Testis (tissue), 3 donors: Measurements from ENCODE around the gene KCNT2. TPM values are rescaled to one million over a fixed set of nuclear protein-coding genes. Genes with fewer than 3 reads are reported as not detected.

Experiments
- DNase-seq: peaks from one replicate; pipeline ENCODE4 v3.0.0-alpha.2; 2019
- H3K27ac ChIP-seq, 2 donors: fragments of 200-600 bp; sonication (generic); one replicate each; pipeline ENCODE4 v1.5.1; 2019
- H3K27me3 ChIP-seq: fragments of 200-600 bp; sonication (generic); one replicate; pipeline ENCODE4 v1.5.1; 2019
- H3K36me3 ChIP-seq: fragments of 200-600 bp; sonication (generic); one replicate; pipeline ENCODE4 v1.5.1; 2017; ENCODE audit warnings: low read depth; ENCODE audit errors: missing control alignments
- H3K4me1 ChIP-seq: fragments of 200-600 bp; sonication (generic); one replicate; pipeline ENCODE4 v1.5.1; 2019
- H3K4me3 ChIP-seq, 2 donors: fragments of 200-600 bp; sonication (generic); one replicate each; pipeline ENCODE4 v1.5.1; 2017 to 2019
- H3K9me3 ChIP-seq: fragments of 200-600 bp; sonication (generic); one replicate; pipeline ENCODE4 v1.5.1; 2017
- POLR2A ChIP-seq: fragments of 450-650 bp; IDR thresholded peaks from one replicate; pipeline ENCODE4 v1.6.1; 2017; ENCODE audit warnings: antibody characterized with exemption, mild to moderate bottlenecking, moderate library complexity
- WGBS, 2 donors: methylation state at CpG; one replicate each; pipeline ENCODE4 v1.1.5; 2018; 5-methylcytosine and 5-hydroxymethylcytosine counted together
- intact Hi-C: fragments of 100-400 bp; cut with DNase I; formaldehyde crosslinking; loops from one replicate; pipeline ENCODE4 v1.15.1; 2023; ENCODE audit warnings: low total_unique reads
- polyA plus RNA-seq: library from polyadenylated mRNA; stranded (reverse); fragments of 350-450 nt; fragmentation: Illumina TruSeq; extraction: RNeasy Lipid Tissue Mini Kit (QIAGEN cat#74804); gene quantifications from one replicate; pipeline ENCODE4 v1.2.3, GENCODE V29; 2014; ENCODE audit warnings: low read depth, low replicate concordance; ENCODE audit not compliant: insufficient read depth
- total RNA-seq, 2 donors: library from RNA; depleted of rRNA; stranded (reverse); fragments of >200 nt; gene quantifications; one replicate each; pipeline ENCODE4 v1.2.3, GENCODE V29; 2016
- TF ChIP-seq, protein P1 (sequence below), 3 experiments: fragments of 450-650 bp in 2 of 3; fragments of 200-600 bp in 1 of 3; sonication (generic) in 1 of 3; IDR thresholded peaks; one replicate each; pipeline ENCODE4 v1.5.1; 2016 to 2019; ENCODE audit warnings: antibody characterized with exemption in 3 of 3, mild to moderate bottlenecking in 2 of 3, moderate library complexity in 1 of 3

KCNT2 gene
- total and polyA plus RNA-seq, 3 donors from 2014 or later, result 2.7 to 3.9 (median 3.2) TPM

- 79 to 92% methylated on average over 2 of the region's 2 CpGs for WGBS, 2 donors
- no peak for DNase-seq
- Histone ChIP-seq H3K27ac (no peak overlapping the region), H3K4me1 (no peaks in the 10 kb centered on the region), H3K36me3 (no peaks in the 10 kb centered on the region), H3K9me3 (no peaks in the 10 kb centered on the region), H3K4me3 (no peak overlapping the region), H3K27me3 (no peaks in the 10 kb centered on the region)
- no peak for TF ChIP-seq POLR2A
- TF ChIP-seq, protein P1, sequence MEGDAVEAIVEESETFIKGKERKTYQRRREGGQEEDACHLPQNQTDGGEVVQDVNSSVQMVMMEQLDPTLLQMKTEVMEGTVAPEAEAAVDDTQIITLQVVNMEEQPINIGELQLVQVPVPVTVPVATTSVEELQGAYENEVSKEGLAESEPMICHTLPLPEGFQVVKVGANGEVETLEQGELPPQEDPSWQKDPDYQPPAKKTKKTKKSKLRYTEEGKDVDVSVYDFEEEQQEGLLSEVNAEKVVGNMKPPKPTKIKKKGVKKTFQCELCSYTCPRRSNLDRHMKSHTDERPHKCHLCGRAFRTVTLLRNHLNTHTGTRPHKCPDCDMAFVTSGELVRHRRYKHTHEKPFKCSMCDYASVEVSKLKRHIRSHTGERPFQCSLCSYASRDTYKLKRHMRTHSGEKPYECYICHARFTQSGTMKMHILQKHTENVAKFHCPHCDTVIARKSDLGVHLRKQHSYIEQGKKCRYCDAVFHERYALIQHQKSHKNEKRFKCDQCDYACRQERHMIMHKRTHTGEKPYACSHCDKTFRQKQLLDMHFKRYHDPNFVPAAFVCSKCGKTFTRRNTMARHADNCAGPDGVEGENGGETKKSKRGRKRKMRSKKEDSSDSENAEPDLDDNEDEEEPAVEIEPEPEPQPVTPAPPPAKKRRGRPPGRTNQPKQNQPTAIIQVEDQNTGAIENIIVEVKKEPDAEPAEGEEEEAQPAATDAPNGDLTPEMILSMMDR (IDR thresholded peaks at IDR 0.05), result no peak
- intact Hi-C loops, result no loop called here
Observed at GRCh38 chr1:196399713-196400112, 208.5 kb downstream of the KCNT2 start.

DNA sequence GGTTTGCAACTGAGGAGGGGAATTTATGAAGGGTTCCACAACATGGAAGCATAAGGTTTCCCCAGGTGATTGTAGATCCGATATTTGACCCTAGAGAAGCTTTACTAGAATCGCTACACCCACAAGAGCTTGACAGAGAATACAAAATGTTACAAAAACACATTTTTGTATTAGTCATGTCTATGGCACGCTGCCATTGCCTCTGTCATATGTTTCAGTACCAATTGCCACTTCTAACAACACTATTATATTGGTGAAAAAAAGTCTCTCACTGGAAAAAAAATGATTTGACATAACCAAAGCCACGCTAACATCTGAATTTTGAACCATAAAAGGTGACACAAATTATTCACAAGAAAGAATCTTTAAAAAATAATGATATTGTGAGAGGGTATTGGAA lies 214.5 kb downstream of the KCNT2 start:
- no peaks in the 10 kb centered on the region for H3K27me3 ChIP-seq
- TF ChIP-seq, protein P1 (IDR thresholded peaks at IDR 0.05), result no peak
- no peak for TF ChIP-seq POLR2A
- no peaks in the 10 kb centered on the region for H3K4me1 ChIP-seq
- intact Hi-C loops, result no loop called here
- 66 to 70% methylated on average over 4 of the region's 4 CpGs for WGBS, 2 donors
- no peak overlapping the region for H3K4me3 ChIP-seq
- no peaks in the 10 kb centered on the region for H3K9me3 ChIP-seq
- H3K36me3 ChIP-seq, result no peaks in the 10 kb centered on the region
- no peak overlapping the region for H3K27ac ChIP-seq
- peak; percentile 70 for DNase-seq

- 71 to 72% methylated on average over 2 of the region's 2 CpGs for WGBS, 2 donors
- TF ChIP-seq, protein P1 (IDR thresholded peaks at IDR 0.05), result no peak
- no peak for TF ChIP-seq POLR2A
- H3K4me3 ChIP-seq, result no peak overlapping the region
- DNase-seq, result no peak
- no peaks in the 10 kb centered on the region for H3K36me3 ChIP-seq
- H3K27ac ChIP-seq, result no peak overlapping the region
- H3K4me1 ChIP-seq, result no peaks in the 10 kb centered on the region
- intact Hi-C loops, result no loop called here
- no peaks in the 10 kb centered on the region for H3K9me3 ChIP-seq
- no peaks in the 10 kb centered on the region for H3K27me3 ChIP-seq
Observed at GRCh38 chr1:196393282-196393681, 215.0 kb downstream of the KCNT2 start.

DNA sequence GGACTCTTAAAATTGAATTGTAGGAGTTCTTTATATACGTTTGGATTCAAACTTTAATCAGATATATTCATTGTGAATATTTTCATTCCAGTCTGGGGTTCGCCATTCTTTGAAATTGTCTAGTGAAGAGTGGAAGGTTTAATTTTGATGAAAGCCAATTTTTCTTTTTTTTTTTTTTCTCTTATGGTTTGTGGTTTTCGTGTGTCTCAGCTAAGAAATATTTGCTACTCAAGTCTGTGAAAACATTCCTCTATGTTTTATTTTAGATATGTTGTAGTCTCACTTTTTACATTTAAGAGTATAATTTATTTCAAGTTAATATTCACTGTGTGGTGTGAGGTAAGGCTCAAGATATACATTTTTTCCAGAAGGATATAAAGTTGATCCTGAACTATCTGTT lies 220.5 kb downstream of the KCNT2 start:
- no peak for DNase-seq
- Histone ChIP-seq H3K4me1 (no peaks in the 10 kb centered on the region), H3K36me3 (no peaks in the 10 kb centered on the region), H3K4me3 (no peak overlapping the region), H3K27ac (no peak overlapping the region), H3K9me3 (no peaks in the 10 kb centered on the region), H3K27me3 (no peaks in the 10 kb centered on the region)
- TF ChIP-seq POLR2A, result no peak
- TF ChIP-seq, protein P1 (IDR thresholded peaks at IDR 0.05), result no peak
- intact Hi-C loops, result no loop called here
- whole genome bisulfite sequencing, 2 donors, result 81 to 86% methylated on average over 3 of the region's 3 CpGs

GRCh38 chr1:196385109-196385508 lies 223.1 kb downstream of the KCNT2 start:
- intact Hi-C loops, result no loop called here
- WGBS, 2 donors, result 89 to 91% methylated on average over 4 of the region's 4 CpGs
- no peak overlapping the region for H3K27ac ChIP-seq

More at GRCh38 chr1:196385109-196385508, 223.1 kb downstream of the KCNT2 start:
- H3K36me3 ChIP-seq, result no peaks in the 10 kb centered on the region
- no peaks in the 10 kb centered on the region for H3K4me1 ChIP-seq
- H3K27me3 ChIP-seq, result no peaks in the 10 kb centered on the region
- no peak overlapping the region for H3K4me3 ChIP-seq
- TF ChIP-seq, protein P1 (IDR thresholded peaks at IDR 0.05), result no peak
- TF ChIP-seq POLR2A, result no peak
- H3K9me3 ChIP-seq, result no peaks in the 10 kb centered on the region
- no peak for DNase-seq
